Prostate gland (tissue), 2 donors: Measurements from ENCODE around the gene EDARADD. TPM values are rescaled to one million over a fixed set of nuclear protein-coding genes. Genes with fewer than 3 reads are reported as not detected.
A peak's percentile ranks its signal among the peaks of the same experiment; 100 is the strongest.

Source experiments
- DNase-seq: peaks from one replicate; pipeline ENCODE4 v3.0.0-alpha.2; 2019; ENCODE audit warnings: low spot score
- H3K27ac ChIP-seq, 2 donors: fragments of 200-600 bp; sonication (generic); 2 replicates each; pipeline ENCODE4 v1.5.1; 2017 to 2019
- H3K27me3 ChIP-seq: fragments of 200-600 bp; sonication (generic); replicated peaks from 2 replicates; pipeline ENCODE4 v1.5.1; 2019; ENCODE audit not compliant: insufficient read depth
- H3K36me3 ChIP-seq, 2 donors: fragments of 200-600 bp; sonication (generic); 1 replicate in 1 of 2; 2 replicates in 1 of 2; pipeline versions ENCODE4 v1.5.1 to v1.8.1; 2017 to 2019
- H3K4me1 ChIP-seq: fragments of 200-600 bp; sonication (generic); replicated peaks from 2 replicates; pipeline ENCODE4 v1.5.1; 2019
- H3K4me3 ChIP-seq, 2 donors: fragments of 200-600 bp; sonication (generic); 2 replicates each; pipeline ENCODE4 v1.5.1; 2017 to 2019
- H3K9me3 ChIP-seq: fragments of 200-600 bp; sonication (generic); 2 replicates; pipeline ENCODE4 v1.5.1; 2017
- POLR2A ChIP-seq: fragments of 450-650 bp; IDR thresholded peaks from one replicate; pipeline ENCODE4 v1.6.1; 2016; ENCODE audit warnings: antibody characterized with exemption, mild to moderate bottlenecking
- POLR2AphosphoS5 ChIP-seq: sonication (generic); formaldehyde crosslinking; IDR thresholded peaks from one replicate; pipeline ENCODE4 v1.6.1; 2017; ENCODE audit warnings: antibody characterized with exemption
- WGBS: methylation state at CpG from one replicate; pipeline ENCODE4 v1.1.5; 2018; 5-methylcytosine and 5-hydroxymethylcytosine counted together
- intact Hi-C: fragments of 100-400 bp; cut with DNase I; formaldehyde crosslinking; loops from one replicate; pipeline ENCODE4 v1.14.2; 2022
- total RNA-seq, 2 donors: library from RNA; depleted of rRNA; stranded (reverse); fragments of >200 nt; gene quantifications; one replicate each; pipeline ENCODE4 v1.1.0, GENCODE V29; 2016
- TF ChIP-seq, protein P1 (sequence below), 4 experiments: fragments of 200-600 bp in 2 of 4; fragments of 450-650 bp in 2 of 4; sonication (generic) in 2 of 4; IDR thresholded peaks; 1 replicate in 3 of 4; 2 replicates in 1 of 4; pipeline ENCODE4 v1.5.1; 2016 to 2019; ENCODE audit warnings: antibody characterized with exemption in 4 of 4, mild to moderate bottlenecking in 2 of 4, moderate library complexity in 2 of 4

EDARADD gene
- total RNA-seq, 2 donors from 2014 or later = 4.9 to 12.8 TPM

DNA sequence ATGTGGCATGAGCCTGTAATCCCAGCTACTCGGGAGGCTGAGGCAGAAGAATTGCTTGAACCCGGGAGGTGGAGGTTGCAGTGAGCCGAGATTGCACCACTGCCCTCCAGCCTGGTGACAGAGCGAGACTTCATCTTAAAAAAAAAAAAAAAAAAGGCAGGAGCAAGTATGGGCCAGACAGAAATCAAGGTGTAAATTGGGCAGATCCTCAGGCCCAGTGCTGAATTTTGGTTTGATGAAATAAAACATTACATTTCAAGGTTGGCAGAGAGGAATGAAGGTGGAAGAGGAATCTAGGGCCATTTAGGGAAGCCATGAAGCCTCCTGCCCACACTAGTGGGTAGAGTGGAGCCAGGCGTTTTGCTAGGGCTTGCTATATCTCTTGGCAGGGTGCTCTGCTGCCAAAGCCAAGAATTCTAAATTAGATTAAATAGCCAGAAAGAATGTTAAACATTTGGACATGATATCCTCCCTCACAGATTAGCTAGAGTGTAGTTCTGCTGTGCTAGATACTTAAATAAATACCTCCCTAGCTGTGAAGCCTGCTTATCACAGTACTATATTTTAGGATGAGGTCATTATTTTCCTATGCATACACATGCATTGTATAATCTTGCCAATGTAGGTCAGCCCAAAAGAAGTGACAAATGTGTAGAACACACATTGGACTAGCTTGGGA is 113.1 kb downstream of the EDARADD start:
- intact Hi-C loops = no loop called here
- WGBS = 66% methylated on average over 5 of the region's 5 CpGs
- no peaks in the 10 kb centered on the region for H3K36me3 ChIP-seq
- peak; percentile 25 for DNase-seq
- H3K9me3 ChIP-seq = no peaks in the 10 kb centered on the region
- no peak overlapping the region for H3K4me3 ChIP-seq
- no peaks in the 10 kb centered on the region for H3K27me3 ChIP-seq
- TF ChIP-seq, protein P1, sequence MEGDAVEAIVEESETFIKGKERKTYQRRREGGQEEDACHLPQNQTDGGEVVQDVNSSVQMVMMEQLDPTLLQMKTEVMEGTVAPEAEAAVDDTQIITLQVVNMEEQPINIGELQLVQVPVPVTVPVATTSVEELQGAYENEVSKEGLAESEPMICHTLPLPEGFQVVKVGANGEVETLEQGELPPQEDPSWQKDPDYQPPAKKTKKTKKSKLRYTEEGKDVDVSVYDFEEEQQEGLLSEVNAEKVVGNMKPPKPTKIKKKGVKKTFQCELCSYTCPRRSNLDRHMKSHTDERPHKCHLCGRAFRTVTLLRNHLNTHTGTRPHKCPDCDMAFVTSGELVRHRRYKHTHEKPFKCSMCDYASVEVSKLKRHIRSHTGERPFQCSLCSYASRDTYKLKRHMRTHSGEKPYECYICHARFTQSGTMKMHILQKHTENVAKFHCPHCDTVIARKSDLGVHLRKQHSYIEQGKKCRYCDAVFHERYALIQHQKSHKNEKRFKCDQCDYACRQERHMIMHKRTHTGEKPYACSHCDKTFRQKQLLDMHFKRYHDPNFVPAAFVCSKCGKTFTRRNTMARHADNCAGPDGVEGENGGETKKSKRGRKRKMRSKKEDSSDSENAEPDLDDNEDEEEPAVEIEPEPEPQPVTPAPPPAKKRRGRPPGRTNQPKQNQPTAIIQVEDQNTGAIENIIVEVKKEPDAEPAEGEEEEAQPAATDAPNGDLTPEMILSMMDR (IDR thresholded peaks at IDR 0.05) = no peak
- TF ChIP-seq POLR2A (no peak), POLR2AphosphoS5 (peak; percentile 26)
- no peaks in the 10 kb centered on the region for H3K4me1 ChIP-seq
- no peak overlapping the region for H3K27ac ChIP-seq

GRCh38 chr1:236508593-236509027 is 114.5 kb downstream of the EDARADD start:
- Histone ChIP-seq H3K36me3 (no peaks in the 10 kb centered on the region), H3K9me3 (no peaks in the 10 kb centered on the region), H3K27ac (no peak overlapping the region), H3K27me3 (no peaks in the 10 kb centered on the region), H3K4me1 (no peaks in the 10 kb centered on the region), H3K4me3 (no peak overlapping the region)
- intact Hi-C loops = no loop called here
- 72% methylated on average over 6 of the region's 6 CpGs for WGBS
- TF ChIP-seq, protein P1 (IDR thresholded peaks at IDR 0.05) = no peak
- DNase-seq = no peak

- 86% methylated on average over 1 of the region's 1 CpG for WGBS
- H3K36me3 ChIP-seq = no peaks in the 10 kb centered on the region
- H3K27ac ChIP-seq = no peak overlapping the region
- H3K4me3 ChIP-seq = no peak overlapping the region
- intact Hi-C loops = no loop called here
- TF ChIP-seq POLR2A (no peak), POLR2AphosphoS5 (no peak)
- TF ChIP-seq, protein P1 (IDR thresholded peaks at IDR 0.05) = no peak
- H3K27me3 ChIP-seq = no peaks in the 10 kb centered on the region
- H3K4me1 ChIP-seq = no peaks in the 10 kb centered on the region
- no peak for DNase-seq
- no peaks in the 10 kb centered on the region for H3K9me3 ChIP-seq
These were observed 115.1 kb downstream of the EDARADD start for GRCh38 chr1:236509203-236509602.

- Histone ChIP-seq H3K4me3 (no peak overlapping the region), H3K4me1 (no peaks in the 10 kb centered on the region), H3K27me3 (no peaks in the 10 kb centered on the region), H3K36me3 (no peaks in the 10 kb centered on the region), H3K9me3 (no peaks in the 10 kb centered on the region), H3K27ac (no peak overlapping the region)
- intact Hi-C loops = no loop called here
- no peak for DNase-seq
- no peak for TF ChIP-seq POLR2AphosphoS5
- 87% methylated on average over 8 of the region's 8 CpGs for WGBS
These were observed 115.7 kb downstream of the EDARADD start for GRCh38 chr1:236509647-236510401.

GRCh38 chr1:236511735-236512418 is 117.8 kb downstream of the EDARADD start:
- H3K4me3 ChIP-seq = no peak overlapping the region
- H3K27ac ChIP-seq = no peak overlapping the region
- 91% methylated on average over 11 of the region's 11 CpGs for WGBS
- TF ChIP-seq POLR2A = no peak
- intact Hi-C loops = no loop called here
- no peak for DNase-seq
- no peaks in the 10 kb centered on the region for H3K36me3 ChIP-seq
- peaks cover 5% of the 10 kb centered on the region for H3K4me1 ChIP-seq
- no peaks in the 10 kb centered on the region for H3K9me3 ChIP-seq
- H3K27me3 ChIP-seq = no peaks in the 10 kb centered on the region
